Stimulated activated CD4-positive, alpha-beta T cell treated with anti-CD3 and anti-CD28 coated beads, TNF-alpha, amount 100 ng/mL, for 24 hours (primary cell): ENCODE measurements around the gene DENND11.
"Not testable (repeated sequence)": the region's sequence is repeated elsewhere in the genome, so short reads cannot be mapped to it uniquely, and the experiment has no call there.

Experiments
- DNase-seq, 3 experiments: peaks; one replicate each; pipeline ENCODE4 v3.0.0-alpha.2; 2020; ENCODE audit warnings: low read depth in 3 of 3

Gene DENND11

GRCh38 chr7:141706239-141707064 is 4.5 kb upstream of the DENND11 start:
- no peak for DNase-seq

DNA sequence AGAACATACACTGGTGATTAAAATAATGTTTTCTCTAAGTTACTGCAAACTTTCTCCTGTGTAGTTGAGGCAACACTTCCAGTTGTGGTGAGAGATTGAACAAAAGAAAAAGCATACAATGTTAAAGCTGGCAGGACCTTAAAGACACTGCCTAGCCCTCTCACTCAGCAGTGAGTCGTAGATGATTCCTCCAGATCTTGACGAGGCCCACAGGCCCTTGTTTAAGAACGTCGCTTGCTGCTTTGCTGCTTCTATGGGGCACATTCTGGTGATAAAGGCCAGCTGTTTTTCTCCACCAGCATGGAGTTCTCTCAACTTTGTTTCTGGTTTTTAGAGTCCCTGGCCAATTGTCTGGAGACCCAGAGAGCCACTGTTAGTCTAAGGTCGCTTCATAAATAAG is 2.8 kb upstream of the DENND11 start:
- DNase-seq = no peak

- no peak for DNase-seq
Observed at GRCh38 chr7:141704112-141704511, 2.1 kb upstream of the DENND11 start.

- no peak for DNase-seq
Observed at GRCh38 chr7:141702892-141703291, 926 bp upstream of the DENND11 start.

GRCh38 chr7:141701489-141702046 is 398 bp downstream of the DENND11 start:
- DNase-seq = peak; percentile 43 to 56 (median 43)

GRCh38 chr7:141700848-141701371 is 1.1 kb downstream of the DENND11 start:
- no peak for DNase-seq

GRCh38 chr7:141700296-141700847 is 1.6 kb downstream of the DENND11 start:
- DNase-seq = no peak

DNA sequence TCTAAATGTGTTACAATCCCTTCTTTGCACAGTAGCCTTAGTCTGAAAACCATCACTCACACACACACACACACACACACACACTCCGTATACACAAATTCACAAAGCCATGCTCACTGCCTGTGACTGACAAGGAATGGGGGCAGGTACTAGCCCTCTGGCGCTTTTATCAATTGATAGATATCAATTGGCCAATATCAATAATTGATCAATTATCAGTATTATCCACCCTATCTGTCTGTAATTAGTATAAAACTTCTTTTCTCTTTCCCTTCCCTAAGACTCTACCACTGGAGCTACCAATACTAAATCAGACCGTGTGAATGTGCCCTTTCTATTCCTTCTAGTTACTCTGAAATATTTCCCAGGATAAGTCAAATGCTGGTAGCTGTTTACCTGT is 2.1 kb downstream of the DENND11 start:
- DNase-seq = no peak

DNA sequence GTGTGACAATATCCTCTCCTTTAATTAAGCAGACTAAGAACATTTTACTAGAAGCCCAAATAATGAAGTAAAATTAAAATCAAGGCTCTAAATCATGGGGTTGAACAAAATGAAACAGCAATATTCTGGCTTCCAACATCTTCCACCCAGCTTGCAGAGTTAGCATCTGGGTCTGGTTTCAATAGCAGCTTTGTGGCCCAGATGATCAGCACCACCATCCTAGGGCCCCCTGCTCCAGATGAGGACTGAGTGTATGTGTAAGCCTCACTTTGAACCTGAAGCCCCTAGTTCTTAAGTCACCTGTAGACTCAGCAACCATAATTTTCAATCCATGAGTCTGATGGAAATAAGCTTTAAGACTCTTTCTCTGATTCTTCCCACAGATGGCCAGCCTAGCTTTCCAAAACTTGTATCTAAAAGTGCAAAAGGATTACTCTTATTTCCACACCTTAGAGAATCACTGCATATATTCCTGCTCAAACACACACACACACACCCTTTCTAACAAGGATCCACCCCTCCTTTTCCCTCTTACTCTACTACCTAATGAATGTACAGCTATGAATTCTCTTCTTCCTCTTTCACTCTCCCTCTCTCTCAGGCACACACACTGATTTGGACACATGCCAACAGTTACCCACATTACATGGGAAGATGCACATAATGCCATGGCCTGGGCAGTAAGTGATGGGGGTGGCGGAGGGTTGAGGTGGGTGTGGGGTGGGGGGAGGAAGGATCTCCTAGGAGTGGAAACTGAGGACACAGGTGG is 3.5 kb downstream of the DENND11 start:
- DNase-seq = no peak

DNA sequence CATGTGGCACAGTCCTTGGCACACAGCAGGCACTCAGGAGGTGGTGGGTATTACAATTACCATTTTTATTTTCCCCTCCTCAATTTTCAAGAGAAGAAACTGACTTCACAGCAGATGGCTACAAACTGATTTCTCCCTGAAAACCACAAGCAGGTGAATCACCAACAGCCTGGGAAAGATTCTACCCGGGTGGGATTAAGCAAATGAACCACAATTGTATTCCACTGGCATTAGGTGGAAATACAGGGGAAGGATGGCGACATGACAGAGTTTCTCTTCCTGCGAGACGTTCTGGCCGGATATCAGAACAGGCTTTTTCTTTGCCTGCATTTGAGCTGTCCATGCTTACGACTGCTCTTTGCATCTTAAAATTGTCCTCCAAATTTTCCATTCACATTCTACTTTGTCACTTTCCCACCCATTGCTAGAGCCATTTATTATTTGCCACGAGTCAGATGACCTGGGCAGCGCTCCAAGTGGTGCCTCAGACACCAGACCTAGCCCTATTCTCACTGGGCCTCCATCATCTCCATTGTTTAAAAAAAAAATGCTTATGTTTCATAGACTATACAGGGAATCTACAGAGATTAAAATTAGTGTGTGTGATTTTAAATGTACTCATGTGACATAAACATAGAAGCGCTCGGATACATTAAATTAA is 4.6 kb downstream of the DENND11 start:
- no peak for DNase-seq

DNA sequence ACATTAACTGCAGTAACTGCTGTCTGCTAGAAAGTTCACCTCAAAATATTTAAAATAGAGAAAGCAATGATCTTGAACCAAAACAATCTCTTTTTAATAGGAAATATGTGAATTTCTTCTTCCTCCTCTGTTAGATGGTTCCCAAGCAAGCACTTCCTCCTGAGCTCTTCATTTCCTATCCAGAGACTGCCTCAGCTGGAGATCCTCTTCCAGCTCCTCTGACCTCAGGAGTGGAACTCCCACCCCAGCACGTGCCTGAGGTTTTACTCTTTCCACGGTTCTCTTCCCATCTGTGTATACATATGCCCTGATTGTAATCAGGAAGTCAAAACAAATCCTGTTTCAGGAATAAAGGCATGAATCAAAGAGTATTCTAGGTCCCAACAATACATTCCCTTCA is 5.6 kb downstream of the DENND11 start:
- DNase-seq = no peak

GRCh38 chr7:141695803-141696289 is 6.1 kb downstream of the DENND11 start:
- DNase-seq = no peak

GRCh38 chr7:141693082-141693481 is 8.9 kb downstream of the DENND11 start:
- no peak for DNase-seq

DNA sequence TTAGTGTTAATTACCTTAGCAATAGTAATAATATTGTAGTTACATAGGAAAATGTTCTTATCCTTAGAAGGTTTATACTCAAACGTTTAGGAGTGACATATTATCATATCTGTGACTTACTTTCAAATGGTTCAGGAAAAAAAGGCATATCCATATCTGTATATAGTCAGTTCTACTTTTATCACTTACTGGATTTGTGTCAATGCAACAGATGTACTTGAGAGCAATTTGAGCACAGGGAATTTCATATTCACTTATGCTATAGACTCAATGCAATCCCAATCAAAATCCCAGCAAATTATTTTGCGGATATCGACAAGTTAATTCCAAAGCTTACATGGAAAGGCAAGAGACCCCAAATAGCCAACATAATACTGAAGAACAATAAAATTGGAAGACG is 10.0 kb downstream of the DENND11 start:
- no peak for DNase-seq

DNA sequence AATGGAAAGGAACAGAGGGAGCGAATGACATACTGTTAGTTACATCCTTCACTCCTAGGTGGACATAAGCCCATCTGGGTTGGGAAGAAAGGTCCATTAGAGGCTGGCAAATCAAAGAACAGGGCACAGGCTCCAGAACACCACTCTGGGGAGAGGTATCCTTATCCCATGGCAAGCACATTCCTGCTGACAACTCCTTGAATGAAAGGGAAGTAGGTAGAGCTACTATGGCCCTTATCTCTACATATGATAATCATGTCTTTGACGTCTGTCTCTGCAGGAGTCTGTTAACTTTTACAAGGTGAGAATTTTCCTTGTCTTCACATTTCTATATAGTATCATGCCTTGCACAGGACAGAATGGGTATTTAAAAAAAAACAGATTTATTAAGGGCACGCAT is 10.4 kb downstream of the DENND11 start:
- DNase-seq = no peak

- DNase-seq = not testable (repeated sequence)
Observed at GRCh38 chr7:141689072-141689825, 12.7 kb downstream of the DENND11 start.

DNA sequence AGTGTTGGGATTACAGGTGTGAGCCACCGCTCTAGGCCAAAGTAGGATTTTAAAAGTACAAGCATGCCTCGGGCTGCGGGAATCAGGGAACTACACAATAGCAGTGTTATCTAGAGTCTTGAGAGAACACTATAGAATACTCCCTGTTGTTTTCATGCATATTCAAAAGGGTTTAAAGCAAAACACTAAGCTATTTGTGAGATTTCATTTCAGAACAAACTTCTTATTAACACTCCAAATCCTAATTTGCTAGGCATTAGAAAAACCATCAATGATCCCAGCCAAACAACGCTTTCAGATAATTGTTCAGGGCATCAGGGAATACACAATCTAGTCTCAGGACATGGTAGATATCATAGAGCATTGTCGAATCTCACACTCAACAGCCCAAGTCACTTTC is 13.9 kb downstream of the DENND11 start:
- no peak for DNase-seq

- no peak for DNase-seq
Observed at GRCh38 chr7:141686670-141687069, 15.3 kb downstream of the DENND11 start.

DNA sequence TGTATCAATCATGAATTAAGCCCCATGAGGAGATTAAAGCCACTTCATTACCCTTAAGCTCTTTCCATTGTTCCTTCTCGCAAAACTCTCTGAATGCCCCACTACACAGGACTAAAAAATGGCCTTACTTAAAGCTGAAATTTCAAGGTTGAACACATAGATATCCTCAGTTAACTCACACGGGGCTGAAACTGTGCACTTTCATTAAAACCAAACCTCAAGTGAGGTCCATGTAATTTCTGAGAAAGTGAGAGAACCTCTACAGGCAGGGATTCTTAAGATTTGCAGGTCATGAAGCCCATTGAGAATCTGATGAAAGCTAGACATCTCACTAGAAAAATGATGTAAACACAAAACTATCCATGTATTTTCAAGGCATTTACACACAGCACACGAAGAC is 15.9 kb downstream of the DENND11 start:
- no peak for DNase-seq

DNA sequence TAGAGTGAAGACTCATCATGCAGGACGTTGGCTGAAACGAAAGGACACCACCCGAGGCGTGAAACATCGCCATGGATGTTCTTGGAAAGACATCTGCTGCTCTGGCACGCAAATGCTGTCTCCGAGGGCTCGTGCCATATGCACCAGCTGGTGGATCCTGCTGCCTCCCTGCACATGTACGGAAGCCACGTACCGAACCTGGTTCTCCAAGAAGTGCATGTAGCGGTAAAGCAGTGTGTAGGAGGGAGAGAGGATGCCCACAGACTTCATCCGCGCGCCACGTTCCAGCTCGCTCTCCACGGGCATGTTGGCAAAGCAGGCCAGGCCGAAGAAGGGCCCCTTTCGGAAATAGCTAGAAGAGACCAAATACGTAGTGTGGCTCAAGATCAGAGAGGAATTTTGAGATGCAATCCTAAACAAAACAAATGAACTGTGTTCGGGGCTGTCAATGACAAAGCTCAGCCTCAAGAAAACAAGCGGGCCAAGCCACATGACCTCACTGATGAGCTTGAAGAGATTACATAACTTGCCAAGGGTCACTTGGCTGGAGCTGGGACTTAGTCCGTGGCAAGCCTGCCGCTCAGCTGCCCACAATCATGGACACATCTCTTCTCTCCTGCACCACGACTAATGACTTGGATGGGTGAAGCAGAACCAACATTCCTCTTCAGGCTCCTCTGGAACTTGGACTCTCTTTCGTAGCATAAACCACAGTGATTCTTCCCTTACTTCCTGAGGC is 16.5 kb downstream of the DENND11 start:
- DNase-seq = no peak
